H1 (cell line): ENCODE data around the gene OSTF1. TPM values are rescaled to one million over a fixed set of nuclear protein-coding genes. Genes with fewer than 3 reads are reported as not detected.

Source experiments
- EGR1 ChIP-seq: IDR thresholded peaks from 2 replicates; pipeline ENCODE4 v1.6.1; 2011; ENCODE audit warnings: low read depth, low read length, borderline replicate concordance
- NANOG ChIP-seq: IDR thresholded peaks from 2 replicates; pipeline ENCODE4 v1.6.1; 2011; ENCODE audit warnings: low read length, low read depth, mild to moderate bottlenecking, inconsistent platforms; ENCODE audit not compliant: insufficient read depth, poor library complexity, severe bottlenecking
- POLR2A ChIP-seq, 2 experiments: IDR thresholded peaks; 1 replicate in 1 of 2; 2 replicates in 1 of 2; pipeline ENCODE4 v1.6.1; 2011; ENCODE audit warnings: low read depth in 2 of 2, low read length in 2 of 2, mild to moderate bottlenecking in 2 of 2; ENCODE audit errors: control extremely low read depth in 1 of 2
- POLR2AphosphoS5 ChIP-seq: IDR thresholded peaks from 2 replicates; pipeline ENCODE4 v1.6.1; 2011; ENCODE audit warnings: low read depth, low read length
- RBBP5 ChIP-seq: IDR thresholded peaks from 2 replicates; pipeline ENCODE4 v1.7.1; 2012; ENCODE audit warnings: low read depth, mild to moderate bottlenecking, inconsistent platforms, low read length, moderate library complexity, borderline replicate concordance
- SIN3A ChIP-seq, 2 experiments: IDR thresholded peaks in 1 of 2; conservative IDR thresholded peaks in 1 of 2; 2 replicates each; pipeline ENCODE4 v1.6.1; 2011 to 2012; ENCODE audit warnings: low read length in 2 of 2, improper control_type of control experiment in 1 of 2, low read depth in 1 of 2, mild to moderate bottlenecking in 1 of 2
- TAF7 ChIP-seq: optimal IDR thresholded peaks from 2 replicates; pipeline ENCODE3; 2011; ENCODE audit warnings: low read depth, mild to moderate bottlenecking, inconsistent platforms, low read length, moderate library complexity, borderline replicate concordance
- ZNF274 ChIP-seq: IDR thresholded peaks from 2 replicates; pipeline ENCODE4 v1.7.0; 2012; ENCODE audit warnings: low read length, borderline replicate concordance; ENCODE audit errors: extremely low read depth
- polyA plus RNA-seq, 7 experiments: library from polyadenylated mRNA; depleted of rRNA in 3 of 7; stranded (reverse) in 5 of 7; unstranded in 2 of 7; fragments of >200 nt in 5 of 7; fragments of 200-250 nt in 2 of 7; gene quantifications; 1 replicate in 5 of 7; 2 replicates in 1 of 7; 4 replicates in 1 of 7; pipeline versions ENCODE4 v1.2.1 to v1.2.3, GENCODE V29; 2011 to 2013; ENCODE audit warnings: missing spikeins in 2 of 7, mixed read lengths in 2 of 7
- total RNA-seq: library from RNA; stranded (reverse); fragmentation: NEBNext Ultra II Directional; extraction: Animal tissue kit (Norgen Biotek cat#: 25700); gene quantifications from 2 replicates; pipeline ENCODE4 v1.2.1, GENCODE V29; 2021
- TF ChIP-seq, protein P1 (sequence below): fragments of 300-600 bp; sonication (generic); IDR thresholded peaks from 2 replicates; pipeline ENCODE4 v1.7.1; 2012; ENCODE audit warnings: low read length, moderate library complexity, mild to moderate bottlenecking, inconsistent platforms; ENCODE audit not compliant: insufficient replicate concordance

The OSTF1 gene
- total and polyA plus RNA-seq, 2 of the 8 experiments (the other 6 are each of a cell fraction or from before 2014, with no cell fraction given) = 5.0 to 18.9 TPM

DNA sequence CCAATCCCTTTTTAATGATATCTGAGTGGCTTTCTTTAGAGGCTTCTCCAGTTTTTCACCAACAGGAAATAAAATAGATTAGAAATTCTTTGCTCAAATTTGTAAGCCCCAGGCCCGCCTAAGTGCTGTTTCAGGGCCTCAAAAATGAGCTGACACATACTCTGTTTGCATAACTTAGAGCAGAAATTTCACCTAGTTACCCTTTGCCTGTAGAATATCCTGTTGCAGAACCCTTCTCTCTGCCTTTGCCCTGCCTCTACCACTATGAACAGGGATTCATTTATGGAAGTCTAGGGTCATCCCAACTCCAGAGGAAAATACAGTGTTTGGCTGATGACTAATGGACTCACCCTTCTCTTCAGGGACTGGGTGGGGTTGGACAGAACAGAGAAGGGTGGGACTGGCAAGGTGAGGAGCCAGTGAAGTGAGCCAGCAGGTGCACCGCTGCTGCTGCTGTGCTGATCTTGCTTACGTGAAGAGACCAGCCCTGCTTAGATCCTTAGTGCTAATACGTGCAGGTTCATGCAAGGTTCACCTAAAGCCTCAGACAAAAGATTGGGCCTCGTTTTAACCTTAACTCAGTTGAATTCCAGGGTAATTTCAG is 22.8 kb downstream of the OSTF1 start (continued):
- TF ChIP-seq, protein P1, sequence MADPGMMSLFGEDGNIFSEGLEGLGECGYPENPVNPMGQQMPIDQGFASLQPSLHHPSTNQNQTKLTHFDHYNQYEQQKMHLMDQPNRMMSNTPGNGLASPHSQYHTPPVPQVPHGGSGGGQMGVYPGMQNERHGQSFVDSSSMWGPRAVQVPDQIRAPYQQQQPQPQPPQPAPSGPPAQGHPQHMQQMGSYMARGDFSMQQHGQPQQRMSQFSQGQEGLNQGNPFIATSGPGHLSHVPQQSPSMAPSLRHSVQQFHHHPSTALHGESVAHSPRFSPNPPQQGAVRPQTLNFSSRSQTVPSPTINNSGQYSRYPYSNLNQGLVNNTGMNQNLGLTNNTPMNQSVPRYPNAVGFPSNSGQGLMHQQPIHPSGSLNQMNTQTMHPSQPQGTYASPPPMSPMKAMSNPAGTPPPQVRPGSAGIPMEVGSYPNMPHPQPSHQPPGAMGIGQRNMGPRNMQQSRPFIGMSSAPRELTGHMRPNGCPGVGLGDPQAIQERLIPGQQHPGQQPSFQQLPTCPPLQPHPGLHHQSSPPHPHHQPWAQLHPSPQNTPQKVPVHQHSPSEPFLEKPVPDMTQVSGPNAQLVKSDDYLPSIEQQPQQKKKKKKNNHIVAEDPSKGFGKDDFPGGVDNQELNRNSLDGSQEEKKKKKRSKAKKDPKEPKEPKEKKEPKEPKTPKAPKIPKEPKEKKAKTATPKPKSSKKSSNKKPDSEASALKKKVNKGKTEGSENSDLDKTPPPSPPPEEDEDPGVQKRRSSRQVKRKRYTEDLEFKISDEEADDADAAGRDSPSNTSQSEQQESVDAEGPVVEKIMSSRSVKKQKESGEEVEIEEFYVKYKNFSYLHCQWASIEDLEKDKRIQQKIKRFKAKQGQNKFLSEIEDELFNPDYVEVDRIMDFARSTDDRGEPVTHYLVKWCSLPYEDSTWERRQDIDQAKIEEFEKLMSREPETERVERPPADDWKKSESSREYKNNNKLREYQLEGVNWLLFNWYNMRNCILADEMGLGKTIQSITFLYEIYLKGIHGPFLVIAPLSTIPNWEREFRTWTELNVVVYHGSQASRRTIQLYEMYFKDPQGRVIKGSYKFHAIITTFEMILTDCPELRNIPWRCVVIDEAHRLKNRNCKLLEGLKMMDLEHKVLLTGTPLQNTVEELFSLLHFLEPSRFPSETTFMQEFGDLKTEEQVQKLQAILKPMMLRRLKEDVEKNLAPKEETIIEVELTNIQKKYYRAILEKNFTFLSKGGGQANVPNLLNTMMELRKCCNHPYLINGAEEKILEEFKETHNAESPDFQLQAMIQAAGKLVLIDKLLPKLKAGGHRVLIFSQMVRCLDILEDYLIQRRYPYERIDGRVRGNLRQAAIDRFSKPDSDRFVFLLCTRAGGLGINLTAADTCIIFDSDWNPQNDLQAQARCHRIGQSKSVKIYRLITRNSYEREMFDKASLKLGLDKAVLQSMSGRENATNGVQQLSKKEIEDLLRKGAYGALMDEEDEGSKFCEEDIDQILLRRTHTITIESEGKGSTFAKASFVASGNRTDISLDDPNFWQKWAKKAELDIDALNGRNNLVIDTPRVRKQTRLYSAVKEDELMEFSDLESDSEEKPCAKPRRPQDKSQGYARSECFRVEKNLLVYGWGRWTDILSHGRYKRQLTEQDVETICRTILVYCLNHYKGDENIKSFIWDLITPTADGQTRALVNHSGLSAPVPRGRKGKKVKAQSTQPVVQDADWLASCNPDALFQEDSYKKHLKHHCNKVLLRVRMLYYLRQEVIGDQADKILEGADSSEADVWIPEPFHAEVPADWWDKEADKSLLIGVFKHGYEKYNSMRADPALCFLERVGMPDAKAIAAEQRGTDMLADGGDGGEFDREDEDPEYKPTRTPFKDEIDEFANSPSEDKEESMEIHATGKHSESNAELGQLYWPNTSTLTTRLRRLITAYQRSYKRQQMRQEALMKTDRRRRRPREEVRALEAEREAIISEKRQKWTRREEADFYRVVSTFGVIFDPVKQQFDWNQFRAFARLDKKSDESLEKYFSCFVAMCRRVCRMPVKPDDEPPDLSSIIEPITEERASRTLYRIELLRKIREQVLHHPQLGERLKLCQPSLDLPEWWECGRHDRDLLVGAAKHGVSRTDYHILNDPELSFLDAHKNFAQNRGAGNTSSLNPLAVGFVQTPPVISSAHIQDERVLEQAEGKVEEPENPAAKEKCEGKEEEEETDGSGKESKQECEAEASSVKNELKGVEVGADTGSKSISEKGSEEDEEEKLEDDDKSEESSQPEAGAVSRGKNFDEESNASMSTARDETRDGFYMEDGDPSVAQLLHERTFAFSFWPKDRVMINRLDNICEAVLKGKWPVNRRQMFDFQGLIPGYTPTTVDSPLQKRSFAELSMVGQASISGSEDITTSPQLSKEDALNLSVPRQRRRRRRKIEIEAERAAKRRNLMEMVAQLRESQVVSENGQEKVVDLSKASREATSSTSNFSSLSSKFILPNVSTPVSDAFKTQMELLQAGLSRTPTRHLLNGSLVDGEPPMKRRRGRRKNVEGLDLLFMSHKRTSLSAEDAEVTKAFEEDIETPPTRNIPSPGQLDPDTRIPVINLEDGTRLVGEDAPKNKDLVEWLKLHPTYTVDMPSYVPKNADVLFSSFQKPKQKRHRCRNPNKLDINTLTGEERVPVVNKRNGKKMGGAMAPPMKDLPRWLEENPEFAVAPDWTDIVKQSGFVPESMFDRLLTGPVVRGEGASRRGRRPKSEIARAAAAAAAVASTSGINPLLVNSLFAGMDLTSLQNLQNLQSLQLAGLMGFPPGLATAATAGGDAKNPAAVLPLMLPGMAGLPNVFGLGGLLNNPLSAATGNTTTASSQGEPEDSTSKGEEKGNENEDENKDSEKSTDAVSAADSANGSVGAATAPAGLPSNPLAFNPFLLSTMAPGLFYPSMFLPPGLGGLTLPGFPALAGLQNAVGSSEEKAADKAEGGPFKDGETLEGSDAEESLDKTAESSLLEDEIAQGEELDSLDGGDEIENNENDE = no peak
- TF ChIP-seq RBBP5 (no peak), SIN3A (conservative IDR thresholded peaks at IDR 0.05 in 1 of 2, IDR thresholded peaks at IDR 0.05 in 1 of 2; ENCODE audit: low read depth in 1 of 2, low read length in 2 of 2) (no peak), POLR2A (IDR thresholded peaks at IDR 0.05; ENCODE audit: control extremely low read depth in 1 of 2, low read depth in 2 of 2, low read length in 2 of 2) (no peak), TAF7 (no peak), EGR1 (no peak), ZNF274 (no peak), POLR2AphosphoS5 (no peak), NANOG (no peak)
- TF ChIP-seq, all 59 proteins: peak for 0
